KMS-11 (cell line): ENCODE data around the gene MVB12B.

Experiments
- H2AFZ ChIP-seq: fragments of 200-600 bp; sonication (generic); 2 replicates; pipeline ENCODE4 v1.6.1; 2016; ENCODE audit warnings: antibody characterized with exemption, mixed run types, low read depth
- H3K27ac ChIP-seq: fragments of 200-600 bp; sonication (generic); 2 replicates; pipeline ENCODE4 v1.6.1; 2016; ENCODE audit warnings: mild to moderate bottlenecking, mixed run types
- H3K27me3 ChIP-seq: fragments of 200-600 bp; sonication (generic); 2 replicates; pipeline ENCODE4 v1.6.1; 2017; ENCODE audit warnings: mild to moderate bottlenecking, low read depth, mixed run types, moderate library complexity; ENCODE audit not compliant: insufficient read depth
- H3K36me3 ChIP-seq: fragments of 200-600 bp; sonication (generic); 2 replicates; pipeline ENCODE4 v1.6.1; 2017; ENCODE audit warnings: mild to moderate bottlenecking, mixed run types; ENCODE audit not compliant: insufficient read depth
- H3K4me1 ChIP-seq: fragments of 200-600 bp; sonication (generic); 2 replicates; pipeline ENCODE4 v1.6.1; 2016; ENCODE audit warnings: mild to moderate bottlenecking, low read depth, mixed run types; ENCODE audit not compliant: poor library complexity, severe bottlenecking
- H3K4me2 ChIP-seq: fragments of 200-600 bp; sonication (generic); 2 replicates; pipeline ENCODE4 v1.7.0; 2016; ENCODE audit warnings: mild to moderate bottlenecking, mixed run types
- H3K4me3 ChIP-seq: fragments of 200-600 bp; sonication (generic); IDR thresholded peaks from 2 replicates; pipeline ENCODE4 v1.6.1; 2017; ENCODE audit warnings: low read depth, low read length, mixed read lengths; ENCODE audit not compliant: insufficient read depth
- H3K79me2 ChIP-seq: fragments of 200-600 bp; sonication (generic); 2 replicates; pipeline ENCODE4 v1.6.1; 2016; ENCODE audit warnings: low read depth, mixed run types; ENCODE audit not compliant: insufficient read depth
- H3K9ac ChIP-seq: fragments of 200-600 bp; sonication (generic); 2 replicates; pipeline ENCODE4 v1.6.1; 2016; ENCODE audit warnings: mild to moderate bottlenecking, mixed run types
- H4K20me1 ChIP-seq: fragments of 200-600 bp; sonication (generic); 2 replicates; pipeline ENCODE4 v1.6.1; 2016; ENCODE audit warnings: mild to moderate bottlenecking, mixed run types; ENCODE audit not compliant: insufficient read depth
- TF ChIP-seq, protein P1 (sequence below): fragments of 200-600 bp; sonication (generic); conservative IDR thresholded peaks from 2 replicates; pipeline ENCODE4 v1.6.1; 2017; ENCODE audit warnings: low read depth, mild to moderate bottlenecking, antibody characterized with exemption, low read length, moderate library complexity, mixed read lengths

Gene MVB12B

DNA sequence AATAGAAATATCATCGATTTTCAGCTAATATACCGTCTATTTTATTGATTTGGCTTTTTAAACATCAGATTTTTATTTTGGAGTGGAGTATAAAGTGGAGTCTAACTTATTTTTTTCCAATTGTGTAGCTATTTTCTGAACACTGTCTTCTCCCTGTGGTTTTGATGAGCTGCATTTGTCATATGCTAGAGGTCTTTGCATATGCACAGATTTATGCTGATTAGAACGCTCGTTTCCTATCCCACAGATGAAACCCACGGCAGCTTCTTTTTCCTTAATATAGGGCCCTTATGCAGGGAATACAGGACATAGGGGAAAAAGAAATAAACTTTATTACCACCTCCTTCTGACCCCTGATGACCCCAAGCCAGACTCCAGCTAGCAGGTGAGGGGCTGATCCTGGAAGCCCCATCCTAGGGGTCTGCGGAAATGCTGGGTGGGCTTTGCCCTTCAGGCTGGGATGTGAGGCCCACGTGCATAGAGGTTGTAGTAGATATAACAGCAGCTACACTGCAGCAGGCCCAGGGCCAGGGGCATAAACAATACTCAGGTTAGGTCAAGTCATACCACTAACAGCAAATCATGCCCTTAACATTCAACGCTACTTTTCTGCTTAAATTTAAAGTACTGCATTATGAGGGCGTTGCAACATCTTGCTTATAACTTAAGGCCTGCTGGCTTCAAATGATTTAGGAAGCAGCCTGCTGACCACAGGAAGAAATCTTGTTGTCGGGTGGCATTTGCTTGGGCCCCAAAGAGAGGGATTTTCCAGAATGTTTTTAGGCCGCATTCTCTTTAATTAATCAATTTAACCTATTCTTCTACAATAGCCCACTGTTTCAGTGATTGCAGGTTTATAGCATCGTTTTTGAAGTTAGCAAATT lies 28.5 kb downstream of the MVB12B start:
- Histone ChIP-seq H3K36me3 (no peaks in the 10 kb centered on the region), H3K4me1 (peaks cover 12% of the 10 kb centered on the region), H3K27me3 (no peaks in the 10 kb centered on the region), H3K9ac (no peak overlapping the region), H2AFZ (no peak overlapping the region), H3K79me2 (no peaks in the 10 kb centered on the region), H4K20me1 (no peaks in the 10 kb centered on the region), H3K4me3 (no peak overlapping the region), H3K4me2 (no peak overlapping the region), H3K27ac (no peak overlapping the region)
- TF ChIP-seq, protein P1, sequence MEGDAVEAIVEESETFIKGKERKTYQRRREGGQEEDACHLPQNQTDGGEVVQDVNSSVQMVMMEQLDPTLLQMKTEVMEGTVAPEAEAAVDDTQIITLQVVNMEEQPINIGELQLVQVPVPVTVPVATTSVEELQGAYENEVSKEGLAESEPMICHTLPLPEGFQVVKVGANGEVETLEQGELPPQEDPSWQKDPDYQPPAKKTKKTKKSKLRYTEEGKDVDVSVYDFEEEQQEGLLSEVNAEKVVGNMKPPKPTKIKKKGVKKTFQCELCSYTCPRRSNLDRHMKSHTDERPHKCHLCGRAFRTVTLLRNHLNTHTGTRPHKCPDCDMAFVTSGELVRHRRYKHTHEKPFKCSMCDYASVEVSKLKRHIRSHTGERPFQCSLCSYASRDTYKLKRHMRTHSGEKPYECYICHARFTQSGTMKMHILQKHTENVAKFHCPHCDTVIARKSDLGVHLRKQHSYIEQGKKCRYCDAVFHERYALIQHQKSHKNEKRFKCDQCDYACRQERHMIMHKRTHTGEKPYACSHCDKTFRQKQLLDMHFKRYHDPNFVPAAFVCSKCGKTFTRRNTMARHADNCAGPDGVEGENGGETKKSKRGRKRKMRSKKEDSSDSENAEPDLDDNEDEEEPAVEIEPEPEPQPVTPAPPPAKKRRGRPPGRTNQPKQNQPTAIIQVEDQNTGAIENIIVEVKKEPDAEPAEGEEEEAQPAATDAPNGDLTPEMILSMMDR: no peak

DNA sequence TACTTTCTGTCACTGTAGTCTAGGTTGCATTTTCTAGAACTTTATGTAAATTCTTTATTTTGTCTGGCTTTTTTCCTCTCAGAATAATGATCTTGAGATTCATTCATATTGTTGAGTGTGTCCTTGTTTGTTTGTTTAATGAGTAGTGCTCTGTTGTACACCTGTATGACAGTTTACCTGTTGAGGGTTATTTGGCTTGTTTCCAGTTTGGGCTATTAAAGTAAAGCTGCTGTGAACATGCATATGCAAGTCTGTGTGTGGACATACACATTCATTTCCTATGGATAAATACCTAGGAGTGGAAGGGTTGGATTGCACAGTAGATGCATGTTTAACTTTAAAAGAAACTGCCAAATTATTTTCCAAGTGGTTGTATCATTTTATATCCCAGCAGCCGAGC lies 30.4 kb downstream of the MVB12B start:
- no peak overlapping the region for H2AFZ ChIP-seq
- H3K27me3 ChIP-seq: no peaks in the 10 kb centered on the region
- no peak overlapping the region for H3K9ac ChIP-seq
- H3K4me2 ChIP-seq: no peak overlapping the region
- H3K36me3 ChIP-seq: no peaks in the 10 kb centered on the region
- H4K20me1 ChIP-seq: no peaks in the 10 kb centered on the region
- H3K79me2 ChIP-seq: no peaks in the 10 kb centered on the region
- peaks cover 12% of the 10 kb centered on the region for H3K4me1 ChIP-seq
- H3K4me3 ChIP-seq: no peak overlapping the region
- TF ChIP-seq, protein P1: no peak
- no peak overlapping the region for H3K27ac ChIP-seq

DNA sequence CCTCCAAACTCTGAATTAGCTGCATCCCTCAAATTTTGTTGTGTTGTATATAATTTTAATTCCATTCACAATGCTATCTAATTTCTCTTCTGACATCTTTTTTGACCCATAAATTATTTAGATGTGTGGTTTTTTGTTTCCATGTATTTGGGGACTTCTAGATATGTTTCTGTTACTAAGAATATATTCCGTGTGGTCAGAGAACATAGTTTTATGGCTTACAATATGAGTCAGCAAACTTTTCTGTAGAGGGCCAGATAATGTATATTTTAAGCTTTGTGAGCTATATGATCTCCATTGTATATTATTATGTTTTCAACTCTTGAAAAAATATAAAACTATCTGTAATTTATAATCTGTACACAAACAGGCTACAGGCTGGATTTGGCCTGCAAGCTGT lies 33.4 kb downstream of the MVB12B start:
- no peak overlapping the region for H3K27ac ChIP-seq
- no peaks in the 10 kb centered on the region for H3K36me3 ChIP-seq
- H3K27me3 ChIP-seq: no peaks in the 10 kb centered on the region
- no peak overlapping the region for H2AFZ ChIP-seq
- H3K4me1 ChIP-seq: no peaks in the 10 kb centered on the region
- no peaks in the 10 kb centered on the region for H4K20me1 ChIP-seq
- no peak overlapping the region for H3K9ac ChIP-seq
- no peak overlapping the region for H3K4me3 ChIP-seq
- TF ChIP-seq, protein P1: no peak
- H3K4me2 ChIP-seq: no peak overlapping the region
- no peaks in the 10 kb centered on the region for H3K79me2 ChIP-seq

DNA sequence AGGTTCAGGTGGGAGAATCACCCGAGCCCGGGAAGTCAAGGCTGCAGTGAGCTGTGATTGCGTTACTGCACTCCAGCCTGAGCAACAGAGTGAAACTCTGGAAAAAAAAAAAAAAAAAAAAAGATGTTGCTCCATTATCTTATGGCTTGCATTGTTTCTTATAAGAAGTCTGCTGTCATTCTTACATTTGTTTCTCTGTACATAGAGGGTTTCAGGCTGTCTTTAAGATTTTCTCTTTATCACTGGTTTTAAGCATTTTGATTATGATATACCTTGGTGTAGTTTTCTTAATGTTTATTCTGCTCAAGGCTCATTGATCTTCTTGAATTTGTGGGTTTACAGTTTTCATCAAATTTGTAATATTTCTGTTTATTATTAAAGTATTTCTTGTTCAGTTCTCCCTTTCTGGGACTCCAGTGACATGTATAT lies 35.2 kb downstream of the MVB12B start:
- no peak overlapping the region for H3K27ac ChIP-seq
- no peak overlapping the region for H3K4me2 ChIP-seq
- no peak overlapping the region for H3K4me3 ChIP-seq
- TF ChIP-seq, protein P1: no peak
- H3K79me2 ChIP-seq: no peaks in the 10 kb centered on the region
- no peak overlapping the region for H3K9ac ChIP-seq
- H4K20me1 ChIP-seq: no peaks in the 10 kb centered on the region
- no peak overlapping the region for H2AFZ ChIP-seq
- no peaks in the 10 kb centered on the region for H3K4me1 ChIP-seq
- H3K36me3 ChIP-seq: no peaks in the 10 kb centered on the region
- no peaks in the 10 kb centered on the region for H3K27me3 ChIP-seq
